Adipose tissue (tissue), 3 donors: ENCODE measurements around the gene PCDH8. TPM values are rescaled to one million over a fixed set of nuclear protein-coding genes. Genes with fewer than 3 reads are reported as not detected.

ENCODE experiments used
- H3K27ac ChIP-seq: one replicate; pipeline ENCODE4 v1.5.1; 2013; ENCODE audit warnings: low read depth, low read length
- WGBS, 3 donors: extraction: QIAGEN DNeasy Blood & Tissue Kit; methylation state at CpG; one replicate each; pipeline ENCODE4 v1.1.7; 2013; 5-methylcytosine and 5-hydroxymethylcytosine counted together
- polyA plus RNA-seq, 3 donors: library from polyadenylated mRNA; stranded (reverse); fragments of 200-250 nt; gene quantifications; one replicate each; pipeline ENCODE4 v1.2.3, GENCODE V29; 2013
- donor health status: healthy with polysubstance abuse.
- donor health status: Bipolar disorder and iron deficiency.
- donor health status: healthy.

The PCDH8 gene
- under 1 TPM in 2 of 3 donors, not detected in 1; 0.06 to 0.07 TPM for polyA plus RNA-seq

GRCh38 chr13:52848455-52849195, at the start of gene PCDH8:
TSS of gene PCDH8 (minus strand) at chr13:52848640. CDS start at chr13:52848436, 204 bp downstream.
- 1 to 3% (median 2%) methylated on average over 41 of the region's 41 CpGs for WGBS, 3 donors
- H3K27ac ChIP-seq, result no peak within 1 kb of the TSS

GRCh38 chr13:52896827-52897659, 48.6 kb upstream of the PCDH8 start:
- 46 to 62% (median 47%) methylated on average over 8 of the region's 8 CpGs for WGBS, 3 donors
- H3K27ac ChIP-seq, result no peak overlapping the region

- 79 to 80% (median 79%) methylated on average over 5 of the region's 5 CpGs for WGBS, 3 donors
- no peak overlapping the region for H3K27ac ChIP-seq
These were observed 46.0 kb upstream of the PCDH8 start for GRCh38 chr13:52894413-52894812.

GRCh38 chr13:52892925-52893324, 44.5 kb upstream of the PCDH8 start:
- no peak overlapping the region for H3K27ac ChIP-seq
- 64 to 77% (median 73%) methylated on average over 4 of the region's 4 CpGs for WGBS, 3 donors

GRCh38 chr13:52891706-52892105, 43.3 kb upstream of the PCDH8 start:
- 61 to 81% (median 73%) methylated on average over 5 of the region's 5 CpGs for WGBS, 3 donors
- H3K27ac ChIP-seq, result no peak overlapping the region

- WGBS, 3 donors, result 83% methylated on average over 1 of the region's 1 CpG
- H3K27ac ChIP-seq, result no peak overlapping the region
These were observed 38.7 kb upstream of the PCDH8 start for GRCh38 chr13:52887165-52887564.

GRCh38 chr13:52885141-52885540, 36.7 kb upstream of the PCDH8 start:
- 41 to 73% (median 50%) methylated on average over 5 of the region's 5 CpGs for WGBS, 3 donors
- H3K27ac ChIP-seq, result no peak overlapping the region

- 52 to 61% (median 53%) methylated on average over 7 of the region's 7 CpGs for WGBS, 3 donors
- no peak overlapping the region for H3K27ac ChIP-seq
These were observed 36.1 kb upstream of the PCDH8 start for GRCh38 chr13:52884429-52885010.

GRCh38 chr13:52882785-52883184, 34.3 kb upstream of the PCDH8 start:
- 45 to 69% (median 49%) methylated on average over 2 of the region's 2 CpGs for WGBS, 3 donors
- no peak overlapping the region for H3K27ac ChIP-seq

GRCh38 chr13:52879950-52880741, 31.7 kb upstream of the PCDH8 start:
- 27 to 38% (median 36%) methylated on average over 6 of the region's 6 CpGs for WGBS, 3 donors
- H3K27ac ChIP-seq, result no peak overlapping the region

- 43 to 68% (median 53%) methylated on average over 3 of the region's 3 CpGs for WGBS, 3 donors
- H3K27ac ChIP-seq, result no peak overlapping the region
These were observed 30.4 kb upstream of the PCDH8 start for GRCh38 chr13:52878831-52879230.

GRCh38 chr13:52870143-52870542, 21.7 kb upstream of the PCDH8 start:
- H3K27ac ChIP-seq, result no peak overlapping the region
- WGBS, 3 donors, result 53 to 86% (median 74%) methylated on average over 3 of the region's 3 CpGs

- H3K27ac ChIP-seq, result no peak overlapping the region
- WGBS, 3 donors, result 47 to 65% (median 59%) methylated on average over 4 of the region's 4 CpGs
These were observed 21.2 kb upstream of the PCDH8 start for GRCh38 chr13:52869621-52870020.

GRCh38 chr13:52869050-52869449, 20.6 kb upstream of the PCDH8 start:
- WGBS, 3 donors, result 87 to 91% (median 89%) methylated on average over 4 of the region's 4 CpGs
- no peak overlapping the region for H3K27ac ChIP-seq

GRCh38 chr13:52868190-52868589, 19.8 kb upstream of the PCDH8 start:
- H3K27ac ChIP-seq, result no peak overlapping the region
- WGBS, 3 donors, result 54 to 61% (median 56%) methylated on average over 4 of the region's 4 CpGs

GRCh38 chr13:52864941-52865340, 16.5 kb upstream of the PCDH8 start:
- 19 to 27% (median 27%) methylated on average over 1 of the region's 1 CpG for WGBS, 3 donors
- no peak overlapping the region for H3K27ac ChIP-seq

- 38 to 57% (median 55%) methylated on average over 3 of the region's 3 CpGs for WGBS, 3 donors
- H3K27ac ChIP-seq, result no peak overlapping the region
These were observed 14.1 kb upstream of the PCDH8 start for GRCh38 chr13:52862358-52863206.

- 34 to 83% (median 80%) methylated on average over 2 of the region's 2 CpGs for WGBS, 3 donors
- H3K27ac ChIP-seq, result no peak overlapping the region
These were observed 4.0 kb upstream of the PCDH8 start for GRCh38 chr13:52852444-52852843.
